Liver (tissue), 9 donors: Measurements from ENCODE around the gene RALGPS2. TPM values are rescaled to one million over a fixed set of nuclear protein-coding genes. Genes with fewer than 3 reads are reported as not detected.

Experiments
- DNase-seq: peaks from one replicate; pipeline ENCODE4 v3.0.0-alpha.2; 2017; ENCODE audit warnings: low spot score
- H3K27ac ChIP-seq, 2 donors: one replicate each; pipeline ENCODE4 v1.7.0; 2013; ENCODE audit warnings: inconsistent platforms in 2 of 2, low read length in 2 of 2, control low read depth in 1 of 2, low read depth in 1 of 2, mild to moderate bottlenecking in 1 of 2
- H3K27me3 ChIP-seq, 4 donors: one replicate each; pipeline versions ENCODE4 v1.6.1 to v1.7.0; 2013; ENCODE audit warnings: low read length in 3 of 4, inconsistent platforms in 1 of 4, mild to moderate bottlenecking in 1 of 4, moderate library complexity in 1 of 4; ENCODE audit not compliant: control insufficient read depth in 4 of 4, insufficient read depth in 4 of 4
- H3K36me3 ChIP-seq, 4 donors: one replicate each; pipeline versions ENCODE4 v1.6.1 to v1.7.0; 2013; ENCODE audit warnings: low read length in 3 of 4, mild to moderate bottlenecking in 3 of 4, low read depth in 1 of 4, moderate library complexity in 1 of 4; ENCODE audit not compliant: control insufficient read depth in 4 of 4, insufficient read depth in 3 of 4
- H3K4me1 ChIP-seq, 4 donors: one replicate each; pipeline versions ENCODE4 v1.6.1 to v1.7.0; 2013; ENCODE audit warnings: low read length in 3 of 4, mild to moderate bottlenecking in 3 of 4, moderate library complexity in 1 of 4; ENCODE audit not compliant: control insufficient read depth in 4 of 4, insufficient read depth in 4 of 4
- H3K4me3 ChIP-seq, 3 donors: one replicate each; pipeline versions ENCODE4 v1.6.1 to v1.7.0; 2013; ENCODE audit warnings: low read length in 3 of 3, control low read depth in 1 of 3, low read depth in 1 of 3, mild to moderate bottlenecking in 1 of 3
- H3K9ac ChIP-seq, 2 donors: one replicate each; pipeline ENCODE4 v1.7.0; 2013; ENCODE audit warnings: low read length in 2 of 2, mild to moderate bottlenecking in 2 of 2, moderate library complexity in 2 of 2, control low read depth in 1 of 2, low read depth in 1 of 2
- H3K9me3 ChIP-seq, 4 donors: one replicate each; pipeline versions ENCODE4 v1.6.1 to v1.7.0; 2013; ENCODE audit warnings: low read length in 3 of 4; ENCODE audit not compliant: control insufficient read depth in 4 of 4
- CTCF ChIP-seq: fragments of 150-350 bp; IDR thresholded peaks from 2 replicates; pipeline ENCODE4 v1.5.1; 2017; ENCODE audit warnings: improper control_type of control experiment, low read depth, low read length; ENCODE audit not compliant: missing input control
- EGR1 ChIP-seq, 2 donors: IDR thresholded peaks; 2 replicates each; pipeline ENCODE4 v1.6.1; 2016 to 2018; ENCODE audit warnings: antibody characterized with exemption in 2 of 2, low read depth in 2 of 2
- FOXA1 ChIP-seq: IDR thresholded peaks from 2 replicates; pipeline ENCODE4 v1.6.1; 2016; ENCODE audit warnings: antibody characterized with exemption
- FOXA2 ChIP-seq: IDR thresholded peaks from 2 replicates; pipeline ENCODE4 v1.6.1; 2016; ENCODE audit warnings: antibody characterized with exemption
- HNF4A ChIP-seq, 2 donors: conservative IDR thresholded peaks; 2 replicates each; pipeline ENCODE4 v1.6.1; 2016; ENCODE audit warnings: antibody characterized with exemption in 2 of 2, mild to moderate bottlenecking in 2 of 2
- HNF4G ChIP-seq: IDR thresholded peaks from 2 replicates; pipeline ENCODE4 v1.6.1; 2016; ENCODE audit warnings: antibody characterized with exemption
- JUND ChIP-seq, 2 donors: IDR thresholded peaks; 2 replicates each; pipeline ENCODE4 v1.6.1; 2016; ENCODE audit warnings: antibody characterized with exemption in 2 of 2
- NR2F2 ChIP-seq: IDR thresholded peaks from 2 replicates; pipeline ENCODE4 v1.6.1; 2016; ENCODE audit warnings: antibody characterized with exemption
- RXRA ChIP-seq, 2 donors: IDR thresholded peaks; 2 replicates each; pipeline ENCODE4 v1.6.1; 2017 to 2018; ENCODE audit warnings: antibody characterized with exemption in 2 of 2, mild to moderate bottlenecking in 1 of 2
- SP1 ChIP-seq: IDR thresholded peaks from 2 replicates; pipeline ENCODE4 v1.6.1; 2018; ENCODE audit warnings: antibody characterized with exemption, mild to moderate bottlenecking
- TAF1 ChIP-seq: conservative IDR thresholded peaks from 2 replicates; pipeline ENCODE4 v1.6.1; 2016; ENCODE audit warnings: antibody characterized with exemption, mild to moderate bottlenecking
- YY1 ChIP-seq: IDR thresholded peaks from 2 replicates; pipeline ENCODE4 v1.6.1; 2016; ENCODE audit warnings: antibody characterized with exemption, mild to moderate bottlenecking
- WGBS: extraction: QIAGEN DNeasy Blood & Tissue Kit; methylation state at CpG from one replicate; pipeline ENCODE4 v1.1.7; 2013; 5-methylcytosine and 5-hydroxymethylcytosine counted together
- polyA plus RNA-seq, 2 donors: library from polyadenylated mRNA; stranded (reverse) in 1 of 2; unstranded in 1 of 2; fragments of 200-250 nt in 1 of 2; fragments of >200 nt in 1 of 2; fragmentation: Nextera tagmentation in 1 of 2; extraction: Ambion mirVana in 1 of 2; gene quantifications; one replicate each; pipeline versions ENCODE4 v1.2.1 to v1.2.3, GENCODE V29; 2013 to 2015
- total RNA-seq, 2 donors: library from RNA; depleted of rRNA; stranded (reverse); fragments of >200 nt; gene quantifications; one replicate each; pipeline ENCODE4 v1.2.3, GENCODE V29; 2014
- TF ChIP-seq, protein P1 (sequence below): IDR thresholded peaks from 2 replicates; pipeline ENCODE4 v1.6.1; 2016; ENCODE audit warnings: antibody characterized with exemption
- donor health status: healthy.
- donor health status: healthy.
- donor health status: healthy.
- donor health status: healthy.
- donor health status: healthy.

RALGPS2 gene
- total and polyA plus RNA-seq, 4 donors: 8.1 to 39.2 (median 16.9) TPM

DNA sequence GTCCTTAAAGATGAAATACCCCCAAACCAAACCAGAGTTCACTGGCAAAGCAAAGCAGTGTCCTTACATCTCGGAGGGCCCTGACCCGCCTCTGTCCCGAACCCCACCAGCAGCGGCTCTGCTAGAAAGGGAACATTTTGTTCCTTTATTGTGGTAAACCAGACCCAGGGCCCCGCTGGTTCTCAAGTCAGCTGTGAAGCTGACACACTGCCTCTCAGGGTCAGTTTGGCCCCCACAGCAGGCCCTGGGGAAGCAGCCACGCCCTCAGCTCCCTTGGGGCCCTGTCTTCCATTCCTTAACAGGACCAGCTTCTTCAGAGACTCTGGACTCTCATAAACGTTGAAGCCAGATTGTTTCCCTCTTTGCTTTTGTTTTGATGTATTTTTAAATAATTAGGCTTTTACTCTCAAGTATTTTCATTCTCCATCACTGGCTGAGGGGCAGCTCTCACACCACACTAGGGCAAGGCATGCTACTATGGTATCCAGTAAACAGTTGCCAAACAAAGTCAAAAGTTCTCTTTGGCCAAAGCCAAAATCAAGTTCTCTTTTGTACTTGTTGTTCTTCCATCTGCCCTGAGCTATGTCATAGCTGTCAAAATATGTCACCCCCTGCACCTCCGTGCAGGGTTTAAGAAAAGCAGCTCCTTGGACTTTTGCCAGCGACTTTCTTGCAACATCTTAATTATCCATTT is 207.0 kb downstream of the RALGPS2 start:
- DNase-seq: no peak
- Histone ChIP-seq H3K27me3 (no peaks in the 10 kb centered on the region), H3K27ac (no peak overlapping the region), H3K4me3 (no peak overlapping the region), H3K36me3 (no peaks in the 10 kb centered on the region), H3K9me3 (no peaks in the 10 kb centered on the region), H3K4me1 (no peaks in the 10 kb centered on the region), H3K9ac (no peak overlapping the region)
- no peak for TF ChIP-seq JUND (IDR thresholded peaks at IDR 0.05)
- TF ChIP-seq NR2F2: peak; percentile 76
- TF ChIP-seq SP1: peak; percentile 33
- WGBS: 67% methylated on average over 9 of the region's 9 CpGs

- Histone ChIP-seq H3K27me3 (no peaks in the 10 kb centered on the region), H3K9ac (no peak overlapping the region), H3K27ac (peak overlapping the region in 1 of 2 donors; percentile 45), H3K36me3 (no peaks in the 10 kb centered on the region), H3K9me3 (no peaks in the 10 kb centered on the region), H3K4me3 (no peak overlapping the region), H3K4me1 (no peaks in the 10 kb centered on the region)
- TF ChIP-seq TAF1 (no peak), HNF4G (no peak)
- TF ChIP-seq, protein P1, sequence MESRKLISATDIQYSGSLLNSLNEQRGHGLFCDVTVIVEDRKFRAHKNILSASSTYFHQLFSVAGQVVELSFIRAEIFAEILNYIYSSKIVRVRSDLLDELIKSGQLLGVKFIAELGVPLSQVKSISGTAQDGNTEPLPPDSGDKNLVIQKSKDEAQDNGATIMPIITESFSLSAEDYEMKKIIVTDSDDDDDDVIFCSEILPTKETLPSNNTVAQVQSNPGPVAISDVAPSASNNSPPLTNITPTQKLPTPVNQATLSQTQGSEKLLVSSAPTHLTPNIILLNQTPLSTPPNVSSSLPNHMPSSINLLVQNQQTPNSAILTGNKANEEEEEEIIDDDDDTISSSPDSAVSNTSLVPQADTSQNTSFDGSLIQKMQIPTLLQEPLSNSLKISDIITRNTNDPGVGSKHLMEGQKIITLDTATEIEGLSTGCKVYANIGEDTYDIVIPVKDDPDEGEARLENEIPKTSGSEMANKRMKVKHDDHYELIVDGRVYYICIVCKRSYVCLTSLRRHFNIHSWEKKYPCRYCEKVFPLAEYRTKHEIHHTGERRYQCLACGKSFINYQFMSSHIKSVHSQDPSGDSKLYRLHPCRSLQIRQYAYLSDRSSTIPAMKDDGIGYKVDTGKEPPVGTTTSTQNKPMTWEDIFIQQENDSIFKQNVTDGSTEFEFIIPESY: no peak
- WGBS: 86% methylated on average over 4 of the region's 4 CpGs
- DNase-seq: no peak
Measured at GRCh38 chr1:178932552-178932906, 207.5 kb downstream of the RALGPS2 start.

- TF ChIP-seq SP1: peak; percentile 10
- no peak for TF ChIP-seq HNF4G
- no peak for TF ChIP-seq TAF1
- no peak for TF ChIP-seq FOXA1
- no peak for TF ChIP-seq RXRA (IDR thresholded peaks at IDR 0.05)
- TF ChIP-seq HNF4A (conservative IDR thresholded peaks at IDR 0.05): no peak
- no peak for TF ChIP-seq EGR1 (IDR thresholded peaks at IDR 0.05; ENCODE audit: low read depth in 2 of 2)
- TF ChIP-seq, protein P1: no peak
- no peak for TF ChIP-seq CTCF
- peak; percentile 52 for TF ChIP-seq NR2F2
- TF ChIP-seq YY1: no peak
- TF ChIP-seq FOXA2: no peak
- Histone ChIP-seq H3K4me1 (no peaks in the 10 kb centered on the region), H3K9me3 (no peaks in the 10 kb centered on the region), H3K4me3 (no peak overlapping the region), H3K9ac (no peak overlapping the region), H3K27me3 (no peaks in the 10 kb centered on the region), H3K27ac (peak overlapping the region in 1 of 2 donors; percentile 10), H3K36me3 (no peaks in the 10 kb centered on the region)
- WGBS: 85% methylated on average over 5 of the region's 5 CpGs
- no peak for DNase-seq
Measured at GRCh38 chr1:178933105-178933561, 208.1 kb downstream of the RALGPS2 start.
